Ovary (tissue), 9 donors: Measurements from ENCODE around the gene KCNG2. TPM values are rescaled to one million over a fixed set of nuclear protein-coding genes. Genes with fewer than 3 reads are reported as not detected.

ENCODE experiments used
- DNase-seq, 5 donors: peaks; one replicate each; pipeline ENCODE4 v3.0.0-alpha.2; 2019 to 2020
- H3K27ac ChIP-seq, 2 donors: fragments of 200-600 bp; one replicate each; pipeline versions ENCODE4 v1.5.1 to v1.8.0; 2019 to 2022
- H3K27me3 ChIP-seq: fragments of 200-600 bp; one replicate; pipeline ENCODE4 v1.8.0; 2022
- H3K36me3 ChIP-seq: fragments of 200-600 bp; sonication (generic); one replicate; pipeline ENCODE4 v1.5.1; 2019
- H3K4me1 ChIP-seq: one replicate; pipeline ENCODE4 v1.8.1; 2013; ENCODE audit warnings: mild to moderate bottlenecking, moderate library complexity; ENCODE audit not compliant: insufficient read depth
- H3K4me3 ChIP-seq: fragments of 200-600 bp; sonication (generic); one replicate; pipeline ENCODE4 v1.5.1; 2017
- H3K9me3 ChIP-seq, 2 donors: fragments of 200-600 bp in 1 of 2; sonication (generic) in 1 of 2; one replicate each; pipeline versions ENCODE4 v1.5.1 to v1.8.1; 2013 to 2019; ENCODE audit warnings: mild to moderate bottlenecking in 1 of 2, moderate library complexity in 1 of 2
- CTCF ChIP-seq, 3 donors: fragments of 450-650 bp in 2 of 3; fragments of 200-600 bp in 1 of 3; IDR thresholded peaks; one replicate each; pipeline versions ENCODE4 v1.5.1 to v1.8.0; 2016 to 2022; ENCODE audit warnings: antibody characterized with exemption in 3 of 3, mild to moderate bottlenecking in 1 of 3
- EP300 ChIP-seq: sonication (generic); formaldehyde crosslinking; IDR thresholded peaks from one replicate; pipeline ENCODE4 v1.6.1; 2017; ENCODE audit warnings: antibody characterized with exemption
- POLR2A ChIP-seq: fragments of 450-650 bp; IDR thresholded peaks from one replicate; pipeline ENCODE4 v1.6.1; 2017; ENCODE audit warnings: antibody characterized with exemption, mild to moderate bottlenecking, moderate library complexity
- WGBS, 3 donors: extraction: QIAGEN DNeasy Blood & Tissue Kit in 1 of 3; methylation state at CpG; one replicate each; pipeline versions ENCODE4 v1.1.5 to v1.1.7; 2013 to 2017; 5-methylcytosine and 5-hydroxymethylcytosine counted together
- intact Hi-C, 4 donors: fragments of 100-400 bp; cut with DNase I; formaldehyde crosslinking; loops; one replicate each; pipeline versions ENCODE4 v1.11.0 to v1.15.1; 2022 to 2023
- polyA plus RNA-seq, 2 donors: library from polyadenylated mRNA; stranded (reverse); fragments of 200-250 nt in 1 of 2; fragments of 350-450 nt in 1 of 2; fragmentation: Illumina TruSeq in 1 of 2; extraction: RNeasy Lipid Tissue Mini Kit (QIAGEN cat#74804) in 1 of 2; gene quantifications; one replicate each; pipeline ENCODE4 v1.2.3, GENCODE V29; 2013 to 2014
- total RNA-seq, 7 donors: library from RNA; depleted of rRNA in 2 of 7; stranded (reverse); fragments of >200 nt in 2 of 7; fragmentation: NEBNext Ultra II Directional in 3 of 7; extraction: Animal tissue kit (Norgen Biotek cat#: 25700) in 3 of 7; gene quantifications; one replicate each; pipeline versions ENCODE4 v1.1.0 to v1.2.4, GENCODE V29; 2016 to 2023
- donor health status: DM: no; HTN: no; CAD: no; lungs with moderate emphysema.
- donor health status: DM: no; HTN: no; CAD: no.
- donor health status: Bipolar disorder and iron deficiency.
- donor health status: DM: yes; HTN: yes; CAD: no.
- donor health status: DM: no; HTN: no; CAD: no.
- donor health status: DM: yes; HTN: yes; CAD: no.

The KCNG2 gene
- total and polyA plus RNA-seq, 9 donors, result 0.10 to 0.80 (median 0.21) TPM; not detected in 3

DNA sequence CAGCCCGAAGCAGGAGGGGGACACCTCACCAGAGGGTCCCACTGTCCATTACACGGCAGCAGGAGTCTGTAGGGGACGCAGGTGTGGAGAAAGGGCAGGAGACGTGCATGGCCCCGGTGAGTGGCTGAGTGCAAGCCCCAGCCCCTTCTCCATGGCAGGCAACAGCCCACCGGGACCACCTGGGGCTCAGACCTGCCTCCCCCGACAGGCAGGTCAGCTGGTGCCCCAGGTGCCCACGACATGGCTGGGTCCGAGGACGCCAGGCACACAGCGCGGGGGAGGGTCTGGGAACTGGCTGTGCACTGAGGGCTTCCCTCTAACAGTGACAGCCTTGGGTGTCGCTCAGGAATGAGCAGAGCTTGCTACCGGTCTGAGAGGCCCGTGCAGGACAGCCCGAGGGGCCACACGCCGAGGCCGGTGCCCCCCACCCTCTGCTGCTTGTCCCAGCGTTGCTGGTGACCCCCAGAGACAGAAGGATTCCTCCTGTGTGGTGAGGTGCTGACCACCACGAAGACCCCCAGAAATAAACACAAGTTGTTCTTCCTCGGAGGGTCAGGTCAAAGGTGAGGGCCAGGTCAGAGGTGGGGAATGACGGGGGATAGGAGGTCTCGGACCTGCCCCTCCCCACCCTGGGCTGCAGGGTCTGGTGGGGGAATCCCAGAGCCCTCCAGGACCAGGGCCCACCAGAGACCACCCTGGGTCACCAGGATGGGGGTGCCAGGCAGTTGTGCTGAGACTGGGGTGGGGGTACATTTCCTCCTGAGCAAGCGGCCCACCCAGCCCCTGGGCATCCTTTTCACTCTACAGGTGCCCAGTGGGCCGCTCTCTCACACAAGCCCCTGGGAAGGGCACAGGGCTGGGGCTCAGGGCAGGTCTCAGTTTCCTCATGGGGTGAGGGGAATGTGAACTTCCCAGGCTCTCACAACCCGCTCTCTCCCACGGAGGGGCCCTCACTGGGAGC is 103.2 kb downstream of the KCNG2 start:
- Histone ChIP-seq H3K27ac (no peak overlapping the region), H3K36me3 (no peaks in the 10 kb centered on the region), H3K27me3 (no peaks in the 10 kb centered on the region), H3K9me3 (no peaks in the 10 kb centered on the region), H3K4me3 (no peak overlapping the region), H3K4me1 (peaks cover 4% of the 10 kb centered on the region)
- WGBS, 3 donors, result 89 to 94% (median 93%) methylated on average over 27 to 28 of the region's 28 CpGs
- peak in 1 of 5 donors; percentile 20 for DNase-seq
- intact Hi-C loops, result no loop called here
- TF ChIP-seq EP300 (no peak), CTCF (IDR thresholded peaks at IDR 0.05) (no peak), POLR2A (no peak)

DNA sequence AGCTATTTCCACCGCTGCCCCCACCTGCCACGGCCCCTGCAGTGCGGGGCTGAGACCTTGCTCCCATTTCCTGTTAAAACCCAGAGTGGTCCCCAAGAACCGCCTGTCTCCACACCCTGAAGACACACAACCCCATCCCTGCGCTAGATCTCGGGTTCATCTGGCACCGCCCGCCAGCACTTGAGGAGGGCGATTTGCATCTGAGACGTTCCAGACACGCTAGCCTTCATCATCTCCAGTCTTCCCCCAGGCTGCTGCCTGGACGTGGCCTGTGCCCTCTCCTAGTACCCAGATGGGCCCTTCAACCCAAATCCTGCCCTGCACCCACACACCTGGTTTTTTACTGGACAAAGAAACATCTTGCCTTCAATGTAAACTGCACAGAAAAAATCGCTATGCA is 103.9 kb downstream of the KCNG2 start:
- Histone ChIP-seq H3K27ac (no peak overlapping the region), H3K9me3 (no peaks in the 10 kb centered on the region), H3K27me3 (no peaks in the 10 kb centered on the region), H3K4me1 (peaks cover 4% of the 10 kb centered on the region), H3K36me3 (no peaks in the 10 kb centered on the region), H3K4me3 (no peak overlapping the region)
- 86 to 96% (median 93%) methylated on average over 13 of the region's 13 CpGs for WGBS, 3 donors
- intact Hi-C loops, result no loop called here
- TF ChIP-seq EP300 (no peak), CTCF (IDR thresholded peaks at IDR 0.05) (no peak), POLR2A (no peak)
- DNase-seq, result no peak

DNA sequence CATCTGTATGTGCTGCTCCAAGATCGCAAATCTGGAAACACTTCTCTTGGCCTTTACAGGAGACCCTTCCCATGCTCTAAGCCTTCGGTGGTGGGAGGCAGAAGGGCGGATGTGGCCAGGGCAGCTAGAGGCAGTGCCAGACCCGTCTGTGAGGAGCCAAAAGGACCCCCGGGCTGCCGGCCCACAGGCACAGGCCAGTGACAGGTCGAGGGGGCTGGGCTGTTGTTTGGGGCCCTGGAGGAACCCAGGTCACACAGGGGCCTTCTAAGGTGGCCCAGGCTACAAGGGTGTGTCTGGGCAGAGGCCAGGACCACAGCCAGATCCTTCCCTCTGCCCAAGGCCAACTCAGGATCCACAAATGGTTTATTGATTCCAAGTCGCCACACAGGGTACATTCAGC is 104.3 kb downstream of the KCNG2 start:
- Histone ChIP-seq H3K9me3 (no peaks in the 10 kb centered on the region), H3K36me3 (no peaks in the 10 kb centered on the region), H3K27ac (no peak overlapping the region), H3K27me3 (no peaks in the 10 kb centered on the region), H3K4me3 (no peak overlapping the region), H3K4me1 (peaks cover 4% of the 10 kb centered on the region)
- WGBS, 3 donors, result 87 to 92% (median 89%) methylated on average over 8 of the region's 8 CpGs
- DNase-seq, result peak in 2 of 5 donors; percentile 15 to 26
- intact Hi-C loops, result no loop called here
- TF ChIP-seq EP300, result no peak

DNA sequence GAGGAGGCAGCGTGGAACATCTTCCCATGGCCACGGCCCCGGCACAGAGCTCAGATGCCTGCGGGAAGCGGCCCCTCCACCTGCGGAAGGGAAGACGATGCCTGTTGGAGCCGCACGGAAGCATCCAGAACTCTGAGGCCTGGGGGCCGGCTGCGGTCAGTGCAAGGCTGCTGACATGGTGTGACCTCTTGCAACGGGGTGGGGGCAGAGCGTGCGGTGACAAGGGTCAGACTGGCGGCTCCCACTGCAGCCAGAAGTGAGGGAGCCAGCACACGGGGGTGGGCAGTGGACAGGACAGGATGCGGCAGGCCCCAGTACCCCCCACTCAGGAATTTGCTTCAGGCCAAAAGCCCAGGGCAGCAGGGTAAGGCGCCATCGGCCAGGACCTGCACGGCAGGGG is 104.9 kb downstream of the KCNG2 start:
- peak in 2 of 5 donors; percentile 7 to 17 for DNase-seq

More for the DNA sequence above, 104.9 kb downstream of the KCNG2 start:
- no peak for TF ChIP-seq EP300
- TF ChIP-seq POLR2A, result no peak
- TF ChIP-seq CTCF (IDR thresholded peaks at IDR 0.05), result no peak
- no peaks in the 10 kb centered on the region for H3K36me3 ChIP-seq
- no peak overlapping the region for H3K27ac ChIP-seq
- peaks cover 4% of the 10 kb centered on the region for H3K4me1 ChIP-seq
- no peaks in the 10 kb centered on the region for H3K9me3 ChIP-seq
- intact Hi-C loops, result no loop called here
- no peak overlapping the region for H3K4me3 ChIP-seq
- no peaks in the 10 kb centered on the region for H3K27me3 ChIP-seq
- WGBS, 3 donors, result 94 to 96% (median 94%) methylated on average over 20 of the region's 20 CpGs
